HEK293 (cell line): ENCODE measurements around the gene SCARB2.

Experiments
- CTCF ChIA-PET: fragments of 350-600 bp; formaldehyde crosslinking; extraction: SDS; loops from one replicate; lab custom pipeline; 2021; ENCODE audit warnings: antibody characterized with exemption; lab: Yijun Ruan, JAX
- POLR2A ChIA-PET: fragments of 300-600 bp; formaldehyde crosslinking; extraction: SDS; loops from one replicate; lab custom pipeline; 2020; ENCODE audit warnings: antibody characterized with exemption, inconsistent platforms; lab: Yijun Ruan, JAX
- H3K27ac ChIP-seq: fragments of 200-500 bp; sonication (Bioruptor generic); 2 replicates; pipeline ENCODE4 v1.5.1; 2014; ENCODE audit warnings: low read depth, low read length, control low read depth, inconsistent platforms; ENCODE audit errors: extremely low read depth
- H3K36me3 ChIP-seq, 2 experiments: fragments of 200-500 bp in 1 of 2; sonication (Bioruptor generic) in 1 of 2; 1 replicate in 1 of 2; 2 replicates in 1 of 2; pipeline ENCODE4 v1.5.1; 2014 to 2017; ENCODE audit warnings: inconsistent platforms in 2 of 2, low read length in 2 of 2; ENCODE audit not compliant: control insufficient read depth in 2 of 2, insufficient read depth in 1 of 2
- H3K4me1 ChIP-seq: fragments of 200-500 bp; sonication (Bioruptor generic); 2 replicates; pipeline ENCODE4 v1.5.1; 2014; ENCODE audit warnings: mild to moderate bottlenecking, low read length, inconsistent platforms; ENCODE audit not compliant: control insufficient read depth, insufficient read depth
- H3K4me3 ChIP-seq: 2 replicates; pipeline ENCODE4 v1.5.1; 2011; ENCODE audit warnings: low read depth, mild to moderate bottlenecking, control low read depth, low read length, moderate library complexity
- H3K9me3 ChIP-seq: fragments of 200-500 bp; sonication (Bioruptor generic); 2 replicates; pipeline ENCODE4 v1.5.1; 2014; ENCODE audit warnings: low read depth, low read length, inconsistent platforms; ENCODE audit not compliant: control insufficient read depth, insufficient read depth
- GLIS1 ChIP-seq: fragments of 450-650 bp; formaldehyde crosslinking; IDR thresholded peaks from 2 replicates; pipeline ENCODE4 v1.5.1; 2016; ENCODE audit warnings: missing biosample characterization, missing genetic modification characterization
- HIC1 ChIP-seq: fragments of 450-650 bp; formaldehyde crosslinking; IDR thresholded peaks from 2 replicates; pipeline ENCODE4 v1.5.1; 2016; ENCODE audit warnings: missing biosample characterization, missing genetic modification characterization
- PRDM10 ChIP-seq: fragments of 450-650 bp; formaldehyde crosslinking; IDR thresholded peaks from 2 replicates; pipeline ENCODE4 v1.5.1; 2016; ENCODE audit warnings: missing biosample characterization, missing genetic modification characterization
- SP7 ChIP-seq: fragments of 450-650 bp; formaldehyde crosslinking; IDR thresholded peaks from 2 replicates; pipeline ENCODE4 v1.5.1; 2016; ENCODE audit warnings: missing biosample characterization, missing genetic modification characterization
- TCF7L2 ChIP-seq: IDR thresholded peaks from 2 replicates; pipeline ENCODE4 v1.6.1; 2011; ENCODE audit warnings: low read depth, mild to moderate bottlenecking, inconsistent platforms, low read length, moderate library complexity, borderline replicate concordance
- ZBTB48 ChIP-seq: fragments of 450-650 bp; formaldehyde crosslinking; IDR thresholded peaks from 2 replicates; pipeline ENCODE4 v1.5.1; 2016; ENCODE audit warnings: missing biosample characterization, missing genetic modification characterization
- ZBTB7A ChIP-seq: fragments of 450-650 bp; formaldehyde crosslinking; IDR thresholded peaks from 2 replicates; pipeline ENCODE4 v1.5.1; 2016; ENCODE audit warnings: low read depth, missing biosample characterization, missing genetic modification characterization
- ZNF24 ChIP-seq: fragments of 450-650 bp; formaldehyde crosslinking; IDR thresholded peaks from 2 replicates; pipeline ENCODE4 v1.5.1; 2016; ENCODE audit warnings: missing biosample characterization, missing genetic modification characterization
- ZNF280C ChIP-seq: fragments of 450-650 bp; formaldehyde crosslinking; IDR thresholded peaks from 2 replicates; pipeline ENCODE4 v1.5.1; 2016; ENCODE audit warnings: missing biosample characterization, missing genetic modification characterization
- ZNF302 ChIP-seq: fragments of 450-650 bp; formaldehyde crosslinking; IDR thresholded peaks from 2 replicates; pipeline ENCODE4 v1.5.1; 2016; ENCODE audit warnings: missing biosample characterization, missing genetic modification characterization, low read depth
- ZNF311 ChIP-seq: fragments of 450-650 bp; formaldehyde crosslinking; IDR thresholded peaks from 2 replicates; pipeline ENCODE4 v1.5.1; 2017; ENCODE audit warnings: missing biosample characterization, missing genetic modification characterization, borderline replicate concordance
- ZNF335 ChIP-seq: fragments of 450-650 bp; formaldehyde crosslinking; conservative IDR thresholded peaks from 2 replicates; pipeline ENCODE4 v1.5.1; 2016; ENCODE audit warnings: missing biosample characterization, missing genetic modification characterization
- ZNF341 ChIP-seq: fragments of 450-650 bp; formaldehyde crosslinking; IDR thresholded peaks from 2 replicates; pipeline ENCODE4; 2016; ENCODE audit warnings: low read depth, missing biosample characterization, missing genetic modification characterization
- ZNF362 ChIP-seq: fragments of 450-650 bp; formaldehyde crosslinking; IDR thresholded peaks from 2 replicates; pipeline ENCODE4 v1.5.1; 2016; ENCODE audit warnings: missing biosample characterization, missing genetic modification characterization
- ZNF404 ChIP-seq: fragments of 450-650 bp; formaldehyde crosslinking; IDR thresholded peaks from 2 replicates; pipeline ENCODE4 v1.5.1; 2017; ENCODE audit warnings: missing biosample characterization, missing genetic modification characterization
- ZNF426 ChIP-seq: fragments of 450-650 bp; formaldehyde crosslinking; IDR thresholded peaks from 2 replicates; pipeline ENCODE4 v1.5.1; 2017; ENCODE audit warnings: missing biosample characterization, missing genetic modification characterization, mild to moderate bottlenecking, inconsistent platforms, moderate library complexity
- ZNF488 ChIP-seq: fragments of 450-650 bp; formaldehyde crosslinking; IDR thresholded peaks from 2 replicates; pipeline ENCODE4 v1.5.1; 2016; ENCODE audit warnings: missing biosample characterization, missing genetic modification characterization
- ZNF510 ChIP-seq: fragments of 450-650 bp; formaldehyde crosslinking; IDR thresholded peaks from 2 replicates; pipeline ENCODE4 v1.5.1; 2018; ENCODE audit warnings: mild to moderate bottlenecking, missing genetic modification characterization, missing biosample characterization; ENCODE audit not compliant: insufficient replicate concordance
- ZNF629 ChIP-seq: fragments of 450-650 bp; formaldehyde crosslinking; IDR thresholded peaks from 2 replicates; pipeline ENCODE4 v1.5.1; 2017; ENCODE audit warnings: missing biosample characterization, missing genetic modification characterization
- ZNF704 ChIP-seq: fragments of 450-650 bp; formaldehyde crosslinking; IDR thresholded peaks from 2 replicates; pipeline ENCODE4 v1.5.1; 2016; ENCODE audit warnings: missing biosample characterization, missing genetic modification characterization
- ZNF76 ChIP-seq: fragments of 450-650 bp; formaldehyde crosslinking; IDR thresholded peaks from 2 replicates; pipeline ENCODE4; 2016; ENCODE audit warnings: low read depth, missing biosample characterization, missing genetic modification characterization, borderline replicate concordance
- ZXDB ChIP-seq: fragments of 450-650 bp; formaldehyde crosslinking; IDR thresholded peaks from 2 replicates; pipeline ENCODE4 v1.5.1; 2016; ENCODE audit warnings: missing biosample characterization, missing genetic modification characterization

Gene SCARB2

GRCh38 chr4:76147454-76148141 lies 66.0 kb downstream of the SCARB2 start (continued):
- TF ChIP-seq ZNF704 (no peak), ZNF76 (tag by site-specific recombination) (peak; percentile 51; the same call in 1 of the 2 replicates), GLIS1 (peak; percentile 93), ZNF629 (tag by site-specific recombination) (peak; percentile 32; the same call in 1 of the 2 replicates), ZNF335 (tag by site-specific recombination) (peak; percentile 8; the same call in 1 of the 2 replicates), HIC1 (peak; percentile 48; the same call in 1 of the 2 replicates), PRDM10 (tag by site-specific recombination) (peak; percentile 74)

- CTCF ChIA-PET: no interaction called here
- Histone ChIP-seq H3K36me3 (peaks cover 0 to 40% of the 10 kb centered on the region in 2 experiments), H3K4me1 (no peaks in the 10 kb centered on the region; the same call in 1 of the 2 replicates), H3K4me3 (no peak overlapping the region), H3K27ac (no peak overlapping the region), H3K9me3 (no peaks in the 10 kb centered on the region)
- TF ChIP-seq ZNF311: no peak
- TF ChIP-seq ZNF426 (tag by site-specific recombination): no peak
- no peak for TF ChIP-seq ZNF362 (tag by site-specific recombination)
- peak; percentile 93 for TF ChIP-seq SP7 (tag by site-specific recombination)
- POLR2A ChIA-PET: no interaction called here
These were observed 69.1 kb downstream of the SCARB2 start for GRCh38 chr4:76144546-76144945.

GRCh38 chr4:76141241-76141640 lies 72.4 kb downstream of the SCARB2 start:
- H3K4me1 ChIP-seq: no peaks in the 10 kb centered on the region
- no peaks in the 10 kb centered on the region for H3K9me3 ChIP-seq
- POLR2A ChIA-PET: no interaction called here
- peaks cover 0 to 64% of the 10 kb centered on the region in 2 experiments for H3K36me3 ChIP-seq
- no peak overlapping the region for H3K27ac ChIP-seq
- CTCF ChIA-PET: no interaction called here
- no peak overlapping the region for H3K4me3 ChIP-seq
- TF ChIP-seq ZNF488 (tag by site-specific recombination) (no peak), ZBTB48 (tag by site-specific recombination) (no peak), ZNF24 (tag by site-specific recombination) (no peak), ZNF404 (no peak), TCF7L2 (no peak), ZNF302 (tag by site-specific recombination) (no peak), ZXDB (tag by site-specific recombination) (no peak), ZNF280C (tag by site-specific recombination) (no peak), ZNF510 (tag by site-specific recombination) (no peak), ZNF341 (tag by site-specific recombination) (no peak), ZBTB7A (tag by site-specific recombination) (no peak)
